Nephron (organoid): ENCODE results near the gene CBX4.

Experiments
- H3K27ac Mint-ChIP-seq, 3 experiments: 2 replicates each; pipeline ENCODE4 v1.8.0; 2020; ENCODE audit warnings: mixed read lengths in 3 of 3, mild to moderate bottlenecking in 2 of 3, moderate library complexity in 1 of 3
- H3K27me3 Mint-ChIP-seq: 2 replicates; pipeline ENCODE4 v1.8.0; 2021; ENCODE audit warnings: low read depth, mild to moderate bottlenecking, moderate library complexity, mixed read lengths
- H3K36me3 Mint-ChIP-seq: 2 replicates; pipeline ENCODE4 v1.8.0; 2020; ENCODE audit warnings: low read depth, mixed read lengths
- H3K4me1 Mint-ChIP-seq: 2 replicates; pipeline ENCODE4 v1.8.0; 2020; ENCODE audit warnings: mixed read lengths
- H3K4me3 Mint-ChIP-seq, 3 experiments: 2 replicates each; pipeline ENCODE4 v1.8.0; 2020; ENCODE audit warnings: mild to moderate bottlenecking in 3 of 3, mixed read lengths in 3 of 3, moderate library complexity in 2 of 3
- H3K9me3 Mint-ChIP-seq: 2 replicates; pipeline ENCODE4 v1.8.0; 2020; ENCODE audit warnings: mixed read lengths
- TF ChIP-seq, protein P1 (sequence below), 3 experiments: fragments of 200-600 bp; sonication (generic); IDR thresholded peaks; one replicate each; pipeline ENCODE4 v1.5.0; 2021; ENCODE audit warnings: antibody characterized with exemption in 3 of 3; ENCODE audit not compliant: unreplicated experiment in 3 of 3

The CBX4 gene

DNA sequence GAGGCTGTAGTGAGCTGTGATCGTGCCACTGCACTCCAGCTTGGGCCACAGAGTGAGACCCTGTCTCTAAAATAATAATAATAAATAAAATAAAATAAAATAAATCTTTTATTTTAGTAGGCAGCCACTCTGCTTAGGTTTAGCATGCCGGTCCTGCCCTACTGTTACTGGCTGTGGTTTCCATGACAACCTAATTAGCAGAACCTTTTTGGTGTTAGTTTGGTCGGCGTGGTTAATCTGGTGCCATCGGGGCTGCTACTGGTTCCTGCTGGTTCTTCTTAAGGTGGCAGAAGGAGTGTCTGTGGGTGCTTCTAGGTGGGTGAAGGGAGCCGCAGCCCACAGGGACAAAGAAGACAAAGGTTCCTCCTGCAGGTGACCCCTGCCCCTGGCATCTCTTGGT lies 37.8 kb upstream of the CBX4 start:
- TF ChIP-seq, protein P1, sequence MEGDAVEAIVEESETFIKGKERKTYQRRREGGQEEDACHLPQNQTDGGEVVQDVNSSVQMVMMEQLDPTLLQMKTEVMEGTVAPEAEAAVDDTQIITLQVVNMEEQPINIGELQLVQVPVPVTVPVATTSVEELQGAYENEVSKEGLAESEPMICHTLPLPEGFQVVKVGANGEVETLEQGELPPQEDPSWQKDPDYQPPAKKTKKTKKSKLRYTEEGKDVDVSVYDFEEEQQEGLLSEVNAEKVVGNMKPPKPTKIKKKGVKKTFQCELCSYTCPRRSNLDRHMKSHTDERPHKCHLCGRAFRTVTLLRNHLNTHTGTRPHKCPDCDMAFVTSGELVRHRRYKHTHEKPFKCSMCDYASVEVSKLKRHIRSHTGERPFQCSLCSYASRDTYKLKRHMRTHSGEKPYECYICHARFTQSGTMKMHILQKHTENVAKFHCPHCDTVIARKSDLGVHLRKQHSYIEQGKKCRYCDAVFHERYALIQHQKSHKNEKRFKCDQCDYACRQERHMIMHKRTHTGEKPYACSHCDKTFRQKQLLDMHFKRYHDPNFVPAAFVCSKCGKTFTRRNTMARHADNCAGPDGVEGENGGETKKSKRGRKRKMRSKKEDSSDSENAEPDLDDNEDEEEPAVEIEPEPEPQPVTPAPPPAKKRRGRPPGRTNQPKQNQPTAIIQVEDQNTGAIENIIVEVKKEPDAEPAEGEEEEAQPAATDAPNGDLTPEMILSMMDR (IDR thresholded peaks at IDR 0.05; ENCODE audit: unreplicated experiment in 3 of 3) = no peak
- no peaks in the 10 kb centered on the region for H3K4me1 Mint-ChIP-seq
- H3K4me3 Mint-ChIP-seq = no peak overlapping the region
- H3K36me3 Mint-ChIP-seq = no peaks in the 10 kb centered on the region
- H3K9me3 Mint-ChIP-seq = peaks cover 5% of the 10 kb centered on the region
- H3K27me3 Mint-ChIP-seq = peaks cover 24% of the 10 kb centered on the region
- no peak overlapping the region for H3K27ac Mint-ChIP-seq

DNA sequence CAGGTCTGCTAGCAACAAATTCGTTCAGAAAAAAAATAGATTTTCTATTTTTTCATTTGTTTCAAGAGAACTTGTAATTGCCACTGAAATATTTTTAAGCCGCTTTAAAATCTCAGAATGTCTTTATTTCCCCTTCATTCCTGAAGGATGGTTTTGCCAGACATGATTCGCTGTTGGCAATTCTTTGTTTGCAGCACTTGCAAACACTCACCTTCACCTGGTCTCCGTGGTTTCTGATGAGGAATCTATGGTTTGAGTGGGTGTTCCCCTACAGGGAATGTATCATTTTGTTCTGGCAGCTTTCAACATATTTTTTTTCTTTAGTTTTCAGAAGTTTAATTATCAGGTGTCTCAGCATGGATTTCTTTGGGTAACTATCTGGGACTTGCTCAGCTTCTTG lies 36.3 kb upstream of the CBX4 start:
- H3K27ac Mint-ChIP-seq = no peak overlapping the region
- peaks cover 21% of the 10 kb centered on the region for H3K27me3 Mint-ChIP-seq
- peaks cover 5% of the 10 kb centered on the region for H3K9me3 Mint-ChIP-seq
- H3K36me3 Mint-ChIP-seq = no peaks in the 10 kb centered on the region
- no peaks in the 10 kb centered on the region for H3K4me1 Mint-ChIP-seq
- H3K4me3 Mint-ChIP-seq = no peak overlapping the region
- TF ChIP-seq, protein P1 (IDR thresholded peaks at IDR 0.05; ENCODE audit: unreplicated experiment in 3 of 3) = no peak

DNA sequence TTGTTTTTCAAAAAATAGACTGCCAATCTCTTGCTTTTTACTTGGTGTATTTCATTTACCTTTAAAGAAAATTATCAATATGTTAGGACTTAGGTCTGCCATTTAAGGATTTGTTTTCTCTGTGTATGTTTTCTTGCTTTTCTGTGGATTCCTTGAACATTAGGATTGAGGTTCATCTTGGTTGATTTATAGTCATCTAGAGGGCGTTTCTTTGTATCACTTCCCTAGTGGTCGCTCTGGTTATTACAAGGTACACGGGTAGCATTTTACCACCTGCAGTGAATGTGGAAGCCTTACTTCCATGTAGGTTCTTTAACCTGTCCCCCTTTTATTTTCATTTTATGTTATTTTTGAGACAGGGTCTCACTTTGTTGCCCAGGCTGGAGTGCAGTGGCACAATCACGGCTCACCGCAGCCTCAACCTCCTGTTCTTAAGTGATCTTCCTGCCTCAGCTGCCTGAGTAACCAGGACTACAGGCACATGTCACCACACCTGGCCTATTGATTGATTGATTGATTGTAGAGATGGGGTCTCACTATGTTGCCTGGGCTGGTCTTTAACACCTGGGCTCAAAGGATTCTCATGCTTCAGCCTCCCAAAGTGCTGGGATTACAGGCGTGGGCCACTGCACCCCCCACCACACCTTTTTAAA lies 35.2 kb upstream of the CBX4 start:
- Mint-ChIP-seq H3K4me3 (no peak overlapping the region), H3K27me3 (peaks cover 21% of the 10 kb centered on the region), H3K9me3 (peaks cover 5% of the 10 kb centered on the region), H3K36me3 (no peaks in the 10 kb centered on the region), H3K4me1 (no peaks in the 10 kb centered on the region), H3K27ac (no peak overlapping the region)
- TF ChIP-seq, protein P1 (IDR thresholded peaks at IDR 0.05; ENCODE audit: unreplicated experiment in 3 of 3) = peak; percentile 35 to 58 (median 45)

DNA sequence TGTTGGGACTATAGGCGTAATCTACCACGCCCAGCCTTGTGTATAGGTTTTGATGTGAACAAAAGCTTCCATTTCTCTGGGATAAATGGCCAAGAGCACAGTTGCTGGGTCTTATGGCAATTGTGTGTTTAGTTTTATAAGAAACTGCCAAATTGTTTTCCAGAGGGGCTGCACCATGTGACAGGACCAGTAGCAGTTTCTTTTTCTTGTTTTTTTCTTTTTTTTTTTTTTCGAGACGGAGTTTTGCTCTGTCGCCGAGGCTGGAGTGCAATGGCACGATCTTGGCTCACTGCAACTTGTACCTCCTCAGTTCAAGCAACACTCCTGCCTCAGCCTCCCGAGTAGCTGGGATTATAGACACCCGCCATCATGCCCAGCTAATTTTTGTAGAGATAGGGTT lies 34.3 kb upstream of the CBX4 start:
- TF ChIP-seq, protein P1 (IDR thresholded peaks at IDR 0.05; ENCODE audit: unreplicated experiment in 3 of 3) = no peak
- Mint-ChIP-seq H3K4me1 (no peaks in the 10 kb centered on the region), H3K27me3 (peaks cover 16% of the 10 kb centered on the region), H3K9me3 (peaks cover 5% of the 10 kb centered on the region), H3K36me3 (no peaks in the 10 kb centered on the region), H3K4me3 (no peak overlapping the region), H3K27ac (no peak overlapping the region)

DNA sequence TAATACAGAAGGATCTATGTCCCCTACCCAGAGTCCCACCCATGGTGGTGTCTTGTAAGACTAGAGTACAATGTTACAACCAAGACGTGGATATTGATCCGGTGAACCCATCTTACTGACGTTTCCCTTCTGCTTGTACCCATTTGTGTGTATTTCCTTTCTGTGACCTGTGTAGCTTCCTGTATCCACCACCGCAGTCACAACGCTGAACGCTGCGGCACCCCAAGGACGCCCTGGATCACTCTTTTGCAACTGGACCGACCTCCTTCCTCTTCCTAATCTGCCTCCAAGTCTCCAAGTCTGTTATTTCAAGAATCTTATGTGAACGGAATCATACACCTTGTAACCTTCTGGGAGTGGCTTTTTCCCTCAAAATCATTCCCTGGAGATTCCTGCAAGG lies 33.5 kb upstream of the CBX4 start:
- no peaks in the 10 kb centered on the region for H3K36me3 Mint-ChIP-seq
- H3K4me3 Mint-ChIP-seq = no peak overlapping the region
- TF ChIP-seq, protein P1 (IDR thresholded peaks at IDR 0.05; ENCODE audit: unreplicated experiment in 3 of 3) = no peak
- H3K27me3 Mint-ChIP-seq = peaks cover 12% of the 10 kb centered on the region
- H3K27ac Mint-ChIP-seq = no peak overlapping the region
- H3K9me3 Mint-ChIP-seq = peaks cover 5% of the 10 kb centered on the region
- no peaks in the 10 kb centered on the region for H3K4me1 Mint-ChIP-seq

DNA sequence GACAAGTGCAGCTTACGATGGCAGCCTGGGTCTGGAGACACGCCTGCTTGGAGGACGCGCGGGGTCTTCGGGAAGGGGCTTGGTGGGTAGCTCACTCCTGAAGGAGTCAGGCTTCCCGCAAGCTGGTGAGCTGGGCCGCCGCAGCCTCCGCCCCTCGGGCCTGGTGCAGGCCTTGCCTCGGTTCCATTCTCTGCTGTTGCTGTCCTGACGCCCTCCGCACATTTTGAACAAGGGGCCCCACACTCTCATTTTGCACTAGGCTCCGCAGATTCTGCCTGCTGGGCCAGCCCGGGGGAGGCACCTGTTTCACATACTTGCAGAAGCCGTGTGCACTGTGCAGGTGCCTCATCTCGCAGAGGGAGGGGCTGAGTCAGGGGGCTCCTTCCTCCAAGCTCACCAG lies 31.9 kb upstream of the CBX4 start:
- Mint-ChIP-seq H3K27ac (no peak overlapping the region), H3K4me3 (no peak overlapping the region), H3K27me3 (peaks cover 16% of the 10 kb centered on the region), H3K36me3 (no peaks in the 10 kb centered on the region), H3K9me3 (peaks cover under 1% of the 10 kb centered on the region), H3K4me1 (no peaks in the 10 kb centered on the region)
- TF ChIP-seq, protein P1 (IDR thresholded peaks at IDR 0.05; ENCODE audit: unreplicated experiment in 3 of 3) = no peak
